GM12878 (cell line): ENCODE measurements around the gene ATG10. TPM values are rescaled to one million over a fixed set of nuclear protein-coding genes. Genes with fewer than 3 reads are reported as not detected.

Source experiments
- ATAC-seq: fragments of 200-7000 bp; cut with Tn5 transposase; 3 replicates; pipeline ENCODE4 v1.9.1; 2020; ENCODE audit warnings: mild to moderate bottlenecking, moderate library complexity
- BruUV-seq: library from RNA; stranded (reverse); fragments of 400-500 nt; replicated peaks from 2 replicates; lab custom pipeline; 2021; lab: Mats Ljungman, UMichigan
- CTCF ChIA-PET: fragments of 300-600 bp; sonication (Branson Sonifier 250); formaldehyde crosslinking; extraction: SDS; loops from one replicate; lab custom pipeline; 2021; ENCODE audit warnings: inconsistent platforms; lab: Yijun Ruan, JAX
- POLR2A ChIA-PET: fragments of 350-600 bp; formaldehyde crosslinking; extraction: SDS; loops from one replicate; lab custom pipeline; 2021; ENCODE audit warnings: inconsistent platforms; lab: Charles Lee
- RAD21 ChIA-PET: fragments of 300-600 bp; sonication (Branson Sonifier 250); formaldehyde crosslinking; loops from one replicate; lab custom pipeline; 2023; ENCODE audit warnings: antibody characterized with exemption; ENCODE audit not compliant: unreplicated experiment; lab: Charles Lee
- SMC1A ChIA-PET: fragments of 300-600 bp; sonication (Branson Sonifier 250); formaldehyde crosslinking; loops from one replicate; lab custom pipeline; 2023; ENCODE audit not compliant: unreplicated experiment, uncharacterized antibody; lab: Charles Lee
- DNase-seq: peaks from one replicate; pipeline ENCODE4 v3.0.0-alpha.2; 2011; ENCODE audit warnings: low read depth, low spot score
- FAIRE-seq: peaks from 3 replicates; lab custom pipeline; 2011; peaks lifted over from hg19 to GRCh38; lab: Jason Lieb, UNC
- H2AFZ ChIP-seq: 2 replicates; pipeline ENCODE4 v1.6.0; 2011; ENCODE audit warnings: low read depth, low read length, control low read depth; ENCODE audit not compliant: control insufficient read depth
- H3K27ac ChIP-seq: 2 replicates; pipeline ENCODE4 v1.5.1; 2011; ENCODE audit warnings: control low read depth; ENCODE audit not compliant: control insufficient read depth, insufficient read depth
- H3K27me3 ChIP-seq, 2 experiments: replicated peaks in 1 of 2; 2 replicates each; pipeline versions ENCODE4 v1.6.0 to v1.6.1; 2011; ENCODE audit warnings: low read length in 1 of 2; ENCODE audit not compliant: control insufficient read depth in 2 of 2, insufficient read depth in 2 of 2
- H3K36me3 ChIP-seq, 2 experiments: 2 replicates each; pipeline ENCODE4 v1.5.1; 2011; ENCODE audit warnings: low read length in 1 of 2; ENCODE audit not compliant: control insufficient read depth in 2 of 2, insufficient read depth in 2 of 2
- H3K4me1 ChIP-seq: 2 replicates; pipeline ENCODE4 v1.6.1; 2011; ENCODE audit warnings: mild to moderate bottlenecking, low read length, moderate library complexity, mixed read lengths; ENCODE audit not compliant: control insufficient read depth, insufficient read depth
- H3K4me2 ChIP-seq: 2 replicates; pipeline ENCODE4 v1.6.0; 2011; ENCODE audit warnings: control low read depth; ENCODE audit not compliant: control insufficient read depth, insufficient read depth
- H3K4me3 ChIP-seq: fragments of 200-600 bp; sonication (generic); 2 replicates; pipeline ENCODE4 v1.5.1; 2016
- H3K79me2 ChIP-seq: 2 replicates; pipeline ENCODE4 v1.6.0; 2011; ENCODE audit warnings: low read length; ENCODE audit not compliant: control insufficient read depth, insufficient read depth
- H3K9ac ChIP-seq: 2 replicates; pipeline ENCODE4 v1.8.0; 2011; ENCODE audit warnings: low read length, control low read depth, mixed read lengths; ENCODE audit not compliant: control insufficient read depth, insufficient read depth
- H3K9me3 ChIP-seq: replicated peaks from 3 replicates; pipeline ENCODE4 v1.5.1; 2011; ENCODE audit warnings: mild to moderate bottlenecking, low read length; ENCODE audit not compliant: control insufficient read depth, insufficient read depth
- H4K20me1 ChIP-seq: 2 replicates; pipeline ENCODE4 v1.6.0; 2011; ENCODE audit not compliant: control insufficient read depth, insufficient read depth
- BCLAF1 ChIP-seq: fragments of 450-650 bp; IDR thresholded peaks from 2 replicates; pipeline ENCODE4 v1.6.1; 2017; ENCODE audit warnings: antibody characterized with exemption, mild to moderate bottlenecking, moderate library complexity
- KAT2A ChIP-seq: conservative IDR thresholded peaks from 2 replicates; pipeline ENCODE4 v1.6.1; 2011; ENCODE audit warnings: low read depth, low read length; ENCODE audit not compliant: control insufficient read depth
- KLF5 ChIP-seq: fragments of 450-650 bp; IDR thresholded peaks from 2 replicates; pipeline ENCODE4 v1.6.1; 2014; ENCODE audit warnings: mild to moderate bottlenecking; ENCODE audit not compliant: partially characterized antibody
- POLR2AphosphoS5 ChIP-seq: IDR thresholded peaks from 2 replicates; pipeline ENCODE4 v1.6.1; 2011; ENCODE audit warnings: mild to moderate bottlenecking, low read length, inconsistent platforms
- POU2F2 ChIP-seq: IDR thresholded peaks from 3 replicates; pipeline ENCODE4 v1.6.1; 2011; ENCODE audit warnings: low read depth, mild to moderate bottlenecking, low read length, borderline replicate concordance
- RUNX3 ChIP-seq: IDR thresholded peaks from 2 replicates; pipeline ENCODE4 v1.6.1; 2012; ENCODE audit warnings: low read length, inconsistent platforms
- SUPT20H ChIP-seq: IDR thresholded peaks from 2 replicates; pipeline ENCODE4 v1.6.1; 2011; ENCODE audit warnings: low read depth, mild to moderate bottlenecking, low read length, moderate library complexity, borderline replicate concordance; ENCODE audit not compliant: control insufficient read depth
- USF2 ChIP-seq: IDR thresholded peaks from 2 replicates; pipeline ENCODE4 v1.6.1; 2011; ENCODE audit warnings: low read depth, low read length, improper control_type of control experiment, borderline replicate concordance
- ZBTB4 ChIP-seq: fragments of 450-650 bp; formaldehyde crosslinking; IDR thresholded peaks from 2 replicates; pipeline ENCODE4 v1.4.0; 2022; ENCODE audit warnings: mild to moderate bottlenecking, moderate library complexity
- ZNF384 ChIP-seq: IDR thresholded peaks from 2 replicates; pipeline ENCODE4 v1.6.1; 2012; ENCODE audit warnings: low read depth, mild to moderate bottlenecking, low read length, improper control_type of control experiment, borderline replicate concordance
- ZNF592 ChIP-seq: fragments of 450-650 bp; IDR thresholded peaks from 2 replicates; pipeline ENCODE4 v1.6.1; 2017; ENCODE audit warnings: mild to moderate bottlenecking, moderate library complexity
- WGBS: methylation state at CpG from one replicate; pipeline ENCODE4 v1.1.6; 2016; ENCODE audit warnings: low lambda C conversion rate; ENCODE audit not compliant: insufficient replicate concordance, insufficient coverage; ENCODE audit errors: missing lambda C conversion rate; 5-methylcytosine and 5-hydroxymethylcytosine counted together
- in situ Hi-C: fragments of 300-500 bp; cut with MboI; formaldehyde crosslinking; loops from 9 replicates; pipeline ENCODE4 v1.14.3; 2018; ENCODE audit warnings: mixed read lengths
- intact Hi-C: fragments of 100-400 bp; cut with micrococcal nuclease; formaldehyde crosslinking; loops from one replicate; pipeline ENCODE4 v1.14.2; 2022; ENCODE audit not compliant: unreplicated experiment
- polyA plus RNA-seq, 11 experiments: library from polyadenylated mRNA; depleted of rRNA in 4 of 11; unstranded in 6 of 11; stranded (reverse) in 5 of 11; fragments of >200 nt; fragmentation: Nextera tagmentation in 4 of 11; fragmentation: Illumina TruSeq in 1 of 11; extraction: Ambion mirVana in 4 of 11; extraction: Trizol in 1 of 11; gene quantifications; 1 replicate in 1 of 11; 2 replicates in 10 of 11; pipeline versions ENCODE4 v1.2.1 to v1.2.3, GENCODE V29; 2011 to 2016; ENCODE audit warnings: inconsistent platforms in 2 of 11, missing spikeins in 2 of 11, low read depth in 1 of 11
- total RNA-seq, 4 experiments: library from RNA; depleted of rRNA in 3 of 4; stranded (reverse); fragments of >200 nt in 3 of 4; fragmentation: Illumina TruSeq in 1 of 4; extraction: Trizol in 1 of 4; gene quantifications; 2 replicates each; pipeline versions ENCODE4 v1.2.1 to v1.2.3, GENCODE V29; 2013 to 2021

Gene ATG10
- total and polyA plus RNA-seq, 10 of the 15 experiments (the other 5 are each of a cell fraction or from before 2014, with no cell fraction given) = 3.8 to 14.4 (median 6.5) TPM

GRCh38 chr5:82174919-82175219, 203.0 kb downstream of the ATG10 start:
- 100% methylated on average over 1 of the region's 1 CpG for WGBS
- TF ChIP-seq ZBTB4 (no peak), SUPT20H (no peak), BCLAF1 (no peak), ZNF592 (no peak), POU2F2 (no peak), KLF5 (no peak), RUNX3 (no peak), USF2 (no peak), ZNF384 (no peak), POLR2AphosphoS5 (no peak), KAT2A (no peak)
- SMC1A ChIA-PET = interaction anchor here (0.6 to 13.8 kb wide), 13 partner anchors 9 to 428 kb away, joined by 3 to 159 read pairs (median 4); no protein-coding TSS in a partner anchor
- Histone ChIP-seq H3K9ac (no peak overlapping the region; the same call in 1 of the 2 replicates), H3K79me2 (no peaks in the 10 kb centered on the region), H4K20me1 (no peaks in the 10 kb centered on the region), H3K4me2 (peak overlapping the region; percentile 87; the same call in 1 of the 2 replicates), H3K27me3 (no peaks in the 10 kb centered on the region), H2AFZ (peak overlapping the region; percentile 37), H3K9me3 (no peaks in the 10 kb centered on the region), H3K4me1 (peaks cover 21% of the 10 kb centered on the region), H3K36me3 (no peaks in the 10 kb centered on the region), H3K27ac (peak overlapping the region; percentile 69), H3K4me3 (no peak overlapping the region)
- POLR2A ChIA-PET = interaction anchor here (1.0 to 1.5 kb wide), 3 partner anchors 11 to 67 kb away, joined by 3 to 4 read pairs (median 3); no protein-coding TSS in a partner anchor
- intact Hi-C loops (loop anchor here (1.0 kb wide), 1 partner anchor 50 kb away; no protein-coding TSS in a partner anchor), in situ Hi-C loops (loop anchor here (5.0 kb wide), 1 partner anchor 668 kb away; no protein-coding TSS in a partner anchor)
- DNase-seq (no peak), ATAC-seq (no peak; the same call in 2 of the 3 replicates), FAIRE-seq (no peak)
- CTCF ChIA-PET = interaction anchor here (0.6 to 11.2 kb wide), 19 partner anchors 10 to 750 kb away, joined by 3 to 177 read pairs (median 5); no protein-coding TSS in a partner anchor
- BruUV-seq = no TSS peak
- RAD21 ChIA-PET = interaction anchor here (0.9 to 8.8 kb wide), 7 partner anchors 10 to 318 kb away, joined by 3 to 72 read pairs (median 3); no protein-coding TSS in a partner anchor
